ENCODE measurements around the gene ACBD4.

ACBD4 gene

DNA sequence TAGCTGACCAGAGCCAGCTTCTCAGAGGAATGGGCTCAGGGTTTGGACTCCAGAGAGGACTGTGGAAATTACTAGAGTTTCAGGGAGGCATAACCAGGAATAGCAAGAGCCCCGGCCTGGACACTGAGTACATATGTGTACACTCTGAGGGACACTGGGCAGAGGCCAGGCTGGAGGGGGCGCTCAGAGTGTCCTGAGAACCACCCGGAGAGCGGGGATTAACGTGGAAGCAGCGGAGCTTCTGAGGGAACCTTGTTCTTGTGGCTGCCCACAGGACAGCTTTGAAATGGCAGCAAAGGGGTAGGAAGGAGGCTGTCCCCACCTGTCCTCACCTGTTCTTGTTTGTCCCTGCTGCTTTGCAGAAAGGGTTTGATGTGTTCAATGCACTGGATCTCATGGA is 31.0 kb upstream of the ACBD4 start:
- DNase-seq (ENCODE audit: low read depth, low spot score), result no peak

DNA sequence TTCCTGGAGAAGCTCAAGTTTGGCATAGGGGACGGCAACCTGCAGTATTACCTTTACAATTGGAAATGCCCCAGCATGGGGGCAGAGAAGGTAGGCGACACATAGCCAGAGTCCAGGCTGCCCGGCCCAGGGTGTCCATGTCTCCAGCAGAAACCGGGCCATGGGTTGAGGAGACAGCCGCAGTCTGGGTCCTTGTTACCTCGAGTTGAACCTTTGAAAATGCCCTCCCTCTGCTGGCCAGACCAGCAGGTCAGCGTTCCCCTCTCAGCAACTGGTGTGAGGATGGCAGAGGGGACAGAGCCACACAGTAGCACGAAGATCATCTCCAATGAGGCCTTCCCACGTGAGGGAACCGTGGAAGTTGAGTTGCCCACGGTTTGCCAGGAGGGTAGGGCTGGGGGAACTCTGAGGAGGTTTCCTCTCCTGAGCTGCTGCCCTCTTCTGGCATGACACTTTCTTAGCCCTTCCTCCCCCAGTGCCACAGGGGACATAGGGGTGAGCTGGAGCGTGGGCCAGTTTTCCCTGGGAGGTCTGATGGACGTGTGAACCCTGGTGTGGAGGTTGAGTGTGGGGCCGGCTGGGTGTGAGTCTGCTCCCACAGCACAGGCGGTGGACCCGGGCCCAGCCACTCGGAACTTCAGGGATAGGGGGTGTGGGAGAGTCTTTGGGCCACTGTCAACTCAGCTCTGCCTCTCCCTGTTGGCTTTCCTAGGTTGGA is 30.4 kb upstream of the ACBD4 start:
- no peak for DNase-seq (ENCODE audit: low read depth, low spot score)

GRCh38 chr17:45106096-45106495 is 29.4 kb upstream of the ACBD4 start:
- no peak for DNase-seq (ENCODE audit: low read depth, low spot score)

DNA sequence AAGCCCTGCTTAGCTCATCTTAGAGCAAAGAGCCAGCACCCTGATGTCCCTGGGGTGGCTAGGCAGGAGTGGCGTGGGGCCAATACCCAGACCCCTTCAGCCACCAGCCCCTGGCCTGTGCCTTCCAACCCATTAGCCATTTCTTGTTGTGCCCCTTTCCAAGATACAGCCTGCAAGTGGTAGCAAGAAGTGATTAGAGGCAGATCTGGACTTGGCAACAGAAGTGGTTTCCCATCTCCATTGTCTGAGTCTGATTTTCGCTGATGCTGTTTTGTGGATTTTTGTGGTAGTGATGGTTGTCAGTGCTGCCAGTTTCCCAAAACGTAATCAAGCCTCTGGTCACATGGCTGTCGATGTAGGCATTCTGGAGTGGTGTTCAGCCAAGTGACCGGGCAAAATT is 28.9 kb upstream of the ACBD4 start:
- no peak for DNase-seq (ENCODE audit: low read depth, low spot score)

- no peak for DNase-seq (ENCODE audit: low read depth, low spot score)
Measured at GRCh38 chr17:45107293-45108010, 28.0 kb upstream of the ACBD4 start.

DNA sequence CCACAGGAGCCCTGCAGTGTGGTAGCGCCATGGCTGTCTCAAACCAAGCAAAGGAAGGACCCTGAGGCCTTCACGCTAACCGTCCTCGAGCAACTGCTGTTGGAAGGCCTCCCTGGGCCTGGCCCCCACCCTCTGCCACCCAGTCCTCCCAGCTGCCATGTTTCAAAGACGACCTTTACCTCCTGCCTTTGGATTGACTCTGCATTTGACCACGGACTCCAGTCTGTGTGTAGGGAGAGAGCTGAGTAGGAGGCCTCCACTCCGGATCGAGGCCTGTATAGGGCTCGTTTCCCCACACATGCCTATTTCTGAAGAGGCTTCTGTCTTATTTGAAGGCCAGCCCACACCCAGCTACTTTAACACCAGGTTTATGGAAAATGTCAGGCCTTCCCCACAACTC is 27.4 kb upstream of the ACBD4 start:
- no peak for DNase-seq (ENCODE audit: low read depth, low spot score)

DNA sequence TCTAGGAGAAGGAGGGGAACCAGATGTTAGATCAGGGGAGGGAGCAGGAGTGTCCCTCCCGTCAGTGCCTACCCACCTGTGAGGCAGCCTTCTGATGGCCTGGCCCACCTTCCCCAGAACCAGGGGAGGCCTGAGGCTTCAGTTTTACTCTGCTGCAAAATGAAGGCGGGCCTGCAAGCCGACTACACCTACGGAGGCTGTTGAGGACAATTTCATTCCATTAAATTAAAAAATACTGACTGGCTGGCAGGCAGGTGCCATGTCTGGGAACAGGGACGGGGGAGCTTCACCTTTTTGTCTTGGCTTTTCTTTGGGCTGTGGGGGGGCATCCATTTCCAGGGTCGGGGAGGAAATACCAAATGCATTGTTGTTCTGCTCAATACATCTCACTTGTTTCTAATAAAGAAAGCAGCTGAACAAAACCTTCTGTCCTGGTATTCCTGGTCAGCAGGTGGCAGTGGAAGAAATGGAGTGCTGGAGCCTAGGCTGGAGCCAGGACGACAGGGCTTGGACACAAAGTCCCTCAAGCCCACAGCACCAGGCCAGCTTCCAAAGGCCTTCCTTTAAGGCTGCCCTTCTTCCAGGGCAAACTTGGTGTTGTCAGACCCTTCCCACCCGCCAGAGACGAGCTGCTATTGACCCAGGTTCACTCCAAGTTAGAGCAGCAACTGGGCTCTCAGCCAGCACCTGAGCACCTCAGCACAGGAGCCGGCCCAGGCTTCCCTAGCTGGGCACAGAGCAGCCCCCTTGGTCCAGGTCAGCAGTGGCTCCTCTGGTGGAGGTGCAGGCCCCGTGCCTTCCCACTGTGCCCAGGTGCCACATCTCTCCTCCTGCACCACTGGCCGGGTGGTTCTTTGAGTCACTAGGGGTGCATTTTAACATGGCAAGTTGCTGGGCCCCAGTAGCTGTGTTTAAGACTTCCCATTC is 26.6 kb upstream of the ACBD4 start:
- no peak for DNase-seq (ENCODE audit: low read depth, low spot score)

GRCh38 chr17:45110676-45111611 is 24.5 kb upstream of the ACBD4 start:
- no peak for DNase-seq (ENCODE audit: low read depth, low spot score)

DNA sequence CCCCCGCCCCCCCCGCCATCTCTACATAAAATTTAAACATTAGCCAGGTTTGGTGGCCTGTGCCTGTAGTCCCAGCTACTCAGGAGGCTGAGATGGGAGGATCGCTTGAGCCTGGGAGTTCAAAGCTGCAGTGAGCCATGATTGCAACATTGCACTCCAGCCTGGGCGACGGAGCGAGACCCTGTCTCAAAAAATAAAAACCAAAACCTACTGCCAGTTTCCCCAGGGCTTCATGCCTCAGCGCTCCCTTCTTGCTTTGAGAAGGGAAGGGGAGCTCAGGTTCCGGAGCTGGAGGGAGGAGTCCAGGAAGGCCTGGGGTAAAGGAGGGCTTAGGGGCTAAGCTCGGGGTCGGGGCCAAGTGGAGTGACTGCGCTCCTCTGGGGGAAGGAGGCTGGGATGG is 23.6 kb upstream of the ACBD4 start:
- DNase-seq (ENCODE audit: low read depth, low spot score), result no peak

DNA sequence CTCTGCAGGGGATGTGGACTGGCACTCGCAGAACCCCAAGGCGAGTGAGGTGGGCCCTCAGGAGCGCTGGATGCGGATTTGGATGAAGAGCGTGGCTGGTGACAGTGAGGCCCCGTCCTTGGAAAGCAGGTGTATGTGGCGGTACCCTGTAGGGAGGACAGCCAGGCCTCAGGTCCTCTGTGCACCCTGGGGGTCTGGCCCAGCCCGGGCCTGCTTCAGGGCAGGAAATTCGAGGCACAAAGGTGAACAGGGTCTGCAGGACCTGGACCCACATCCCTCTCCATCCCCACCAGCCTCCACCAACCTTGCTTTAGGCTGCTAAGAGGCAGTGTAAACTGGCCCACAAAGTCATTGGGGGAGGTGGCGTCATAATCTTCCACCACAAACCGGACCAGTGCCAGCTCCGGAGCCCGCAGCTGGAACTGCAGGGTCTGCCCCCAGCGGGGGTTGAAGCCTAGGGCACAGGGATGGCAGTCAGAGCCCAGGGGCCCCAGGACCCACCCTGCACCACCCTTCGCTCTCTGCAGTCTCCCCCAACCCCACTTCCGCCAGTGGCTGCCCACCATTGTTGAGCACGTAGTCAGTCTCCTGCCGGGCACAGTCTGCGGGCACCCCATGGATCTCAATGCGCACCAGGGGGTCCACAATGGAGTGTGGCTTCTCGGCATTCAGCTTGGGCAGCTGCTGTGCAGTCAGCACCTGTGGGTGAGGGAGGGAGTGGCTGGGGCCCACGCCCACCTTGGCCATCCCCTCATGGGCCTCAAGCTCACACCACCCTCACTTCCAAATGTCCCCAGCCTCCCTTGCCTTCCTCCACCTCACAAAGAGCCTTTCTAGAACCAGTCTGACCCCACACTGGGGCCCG is 22.7 kb upstream of the ACBD4 start:
- DNase-seq (ENCODE audit: low read depth, low spot score), result no peak

- DNase-seq (ENCODE audit: low read depth, low spot score), result no peak
Measured at GRCh38 chr17:45113424-45113754, 22.1 kb upstream of the ACBD4 start.

GRCh38 chr17:45114117-45114932 is 21.2 kb upstream of the ACBD4 start:
- DNase-seq (ENCODE audit: low read depth, low spot score), result no peak

DNA sequence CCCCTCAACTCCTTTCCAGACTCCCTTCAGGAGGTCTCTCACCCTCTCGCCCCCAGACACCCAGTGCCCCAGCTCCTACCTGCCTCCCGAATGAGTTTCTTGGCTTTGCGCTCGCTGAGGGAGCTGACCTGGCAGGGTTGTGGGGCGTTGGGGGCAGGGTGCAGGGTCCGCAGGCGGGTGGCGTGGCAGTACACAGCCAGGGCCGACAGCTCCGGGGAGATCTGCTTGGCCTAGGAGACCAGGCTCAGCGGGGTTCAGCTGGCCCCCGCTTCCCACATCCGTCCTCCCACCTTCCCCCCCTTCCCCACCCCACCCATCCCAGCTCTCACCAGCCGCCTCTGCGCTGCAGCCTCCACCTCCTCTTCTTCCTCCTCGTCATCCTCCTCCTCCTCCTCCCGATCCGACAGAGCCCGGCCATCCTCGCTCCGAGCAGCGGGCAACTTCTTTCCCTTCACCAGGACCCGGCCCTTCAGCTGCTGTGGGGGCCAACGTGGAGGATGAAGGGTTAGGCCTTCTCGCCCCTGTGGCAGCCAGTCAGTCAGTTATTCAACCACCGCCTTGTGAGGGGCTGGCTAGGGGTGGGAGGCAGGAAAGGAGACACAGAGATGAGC is 20.4 kb upstream of the ACBD4 start:
- DNase-seq (ENCODE audit: low read depth, low spot score), result no peak

DNA sequence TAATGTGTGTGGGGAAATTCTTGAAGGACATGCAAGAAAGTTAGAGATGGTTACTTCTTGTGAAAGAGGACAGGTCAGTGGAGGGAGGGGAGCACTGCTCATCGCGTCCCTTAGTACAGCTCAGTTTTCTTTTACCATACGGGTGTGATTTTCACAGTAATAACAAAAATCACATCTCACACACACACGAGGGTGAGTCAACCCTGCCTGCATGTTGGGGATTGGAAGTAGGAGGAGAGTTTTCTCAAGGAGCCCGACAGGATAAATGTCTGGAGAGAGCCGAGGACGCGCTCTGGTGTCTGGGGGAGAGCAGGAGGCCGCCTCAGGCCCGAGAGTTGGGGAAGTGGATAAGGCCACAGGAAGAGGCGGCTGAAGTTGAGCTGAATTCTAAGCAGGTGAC is 19.6 kb upstream of the ACBD4 start:
- DNase-seq (ENCODE audit: low read depth, low spot score), result no peak

- no peak for DNase-seq (ENCODE audit: low read depth, low spot score)
Measured at GRCh38 chr17:45116434-45117016, 19.0 kb upstream of the ACBD4 start.

- DNase-seq (ENCODE audit: low read depth, low spot score), result no peak
Measured at GRCh38 chr17:45117334-45117733, 18.2 kb upstream of the ACBD4 start.

GRCh38 chr17:45117848-45118646 is 17.4 kb upstream of the ACBD4 start:
- no peak for DNase-seq (ENCODE audit: low read depth, low spot score)

DNA sequence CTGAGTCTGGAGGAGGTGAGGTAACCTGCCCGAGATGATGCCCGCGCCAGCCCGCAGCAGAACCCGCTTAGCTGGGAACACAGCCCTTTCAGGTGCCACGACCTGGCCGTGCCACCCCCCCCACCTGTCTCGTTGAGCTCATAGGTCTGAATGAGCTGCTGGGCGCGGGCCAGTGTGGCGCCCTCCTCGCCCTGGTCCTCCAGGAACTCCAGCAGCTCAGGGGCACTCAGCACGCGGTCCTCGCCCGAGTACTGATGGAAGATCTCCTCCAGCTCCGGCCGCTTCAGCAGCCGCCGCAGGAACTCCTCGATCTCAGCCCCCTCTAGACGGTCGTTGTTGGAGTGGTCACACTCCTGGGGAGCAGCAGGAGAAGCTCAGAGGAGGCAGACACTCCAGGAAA is 16.8 kb upstream of the ACBD4 start:
- no peak for DNase-seq (ENCODE audit: low read depth, low spot score)

Data from activated naive CD8-positive, alpha-beta T cell treated with anti-CD3 and anti-CD28 coated beads, Interleukin-2, amount 50 U/mL, for 16 hours (primary cell).